ENCODE results near the gene DLAT. TPM values are rescaled to one million over a fixed set of nuclear protein-coding genes. Genes with fewer than 3 reads are reported as not detected.
"Not testable (repeated sequence)": the region's sequence is repeated elsewhere in the genome, so short reads cannot be mapped to it uniquely, and the experiment has no call there.

The DLAT gene
- total RNA-seq, 1 donor from 2014 or later, result 52.9 TPM

GRCh38 chr11:112025707-112026106 lies 499 bp downstream of the DLAT start:
- H3K27ac Mint-ChIP-seq (ENCODE audit: unreplicated experiment), result peak overlapping the region; percentile 99
- no peaks in the 10 kb centered on the region for H3K9me3 Mint-ChIP-seq
- peaks cover 25% of the 10 kb centered on the region for H3K36me3 Mint-ChIP-seq (ENCODE audit: low read depth)
- peak; percentile 7 for DNase-seq (ENCODE audit: low read depth, low spot score)
- peak overlapping the region; percentile 98 for H3K4me3 Mint-ChIP-seq
- no peak for TF ChIP-seq CTCF (conservative IDR thresholded peaks at IDR 0.05)
- H3K4me1 Mint-ChIP-seq, result peaks cover 39% of the 10 kb centered on the region
- H3K27me3 Mint-ChIP-seq (ENCODE audit: low read depth), result no peaks in the 10 kb centered on the region

- Mint-ChIP-seq H3K36me3 (ENCODE audit: low read depth) (peaks cover 25% of the 10 kb centered on the region), H3K4me1 (peaks cover 39% of the 10 kb centered on the region)
- H3K9me3 Mint-ChIP-seq; H3K27ac Mint-ChIP-seq (ENCODE audit: unreplicated experiment); H3K27me3 Mint-ChIP-seq (ENCODE audit: low read depth); H3K4me3 Mint-ChIP-seq; DNase-seq (ENCODE audit: low read depth, low spot score): not testable (repeated sequence)
Measured at GRCh38 chr11:112026784-112027410, 1.7 kb downstream of the DLAT start.

GRCh38 chr11:112029460-112029859 lies 4.3 kb downstream of the DLAT start:
- no peak overlapping the region for H3K27ac Mint-ChIP-seq (ENCODE audit: unreplicated experiment)
- H3K36me3 Mint-ChIP-seq (ENCODE audit: low read depth), result peaks cover 37% of the 10 kb centered on the region
- H3K4me1 Mint-ChIP-seq, result peaks cover 29% of the 10 kb centered on the region
- no peaks in the 10 kb centered on the region for H3K9me3 Mint-ChIP-seq
- H3K4me3 Mint-ChIP-seq, result peak overlapping the region; percentile 81
- H3K27me3 Mint-ChIP-seq (ENCODE audit: low read depth), result no peaks in the 10 kb centered on the region
- no peak for DNase-seq (ENCODE audit: low read depth, low spot score)
- TF ChIP-seq CTCF (conservative IDR thresholded peaks at IDR 0.05), result no peak

- Mint-ChIP-seq H3K4me3 (no peak overlapping the region), H3K27me3 (ENCODE audit: low read depth) (no peaks in the 10 kb centered on the region), H3K9me3 (no peaks in the 10 kb centered on the region), H3K36me3 (ENCODE audit: low read depth) (peaks cover 28% of the 10 kb centered on the region), H3K27ac (ENCODE audit: unreplicated experiment) (no peak overlapping the region), H3K4me1 (peaks cover 11% of the 10 kb centered on the region)
- TF ChIP-seq CTCF (conservative IDR thresholded peaks at IDR 0.05), result no peak
- no peak for DNase-seq (ENCODE audit: low read depth, low spot score)
Measured at GRCh38 chr11:112033902-112034301, 8.7 kb downstream of the DLAT start.

GRCh38 chr11:112037527-112037926 lies 12.3 kb downstream of the DLAT start:
- no peak for TF ChIP-seq CTCF (conservative IDR thresholded peaks at IDR 0.05)
- no peaks in the 10 kb centered on the region for H3K4me1 Mint-ChIP-seq
- no peak overlapping the region for H3K27ac Mint-ChIP-seq (ENCODE audit: unreplicated experiment)
- no peak for DNase-seq (ENCODE audit: low read depth, low spot score)
- H3K9me3 Mint-ChIP-seq, result no peaks in the 10 kb centered on the region
- H3K27me3 Mint-ChIP-seq (ENCODE audit: low read depth), result no peaks in the 10 kb centered on the region
- no peak overlapping the region for H3K4me3 Mint-ChIP-seq
- peaks cover 13% of the 10 kb centered on the region for H3K36me3 Mint-ChIP-seq (ENCODE audit: low read depth)

GRCh38 chr11:112042161-112042960 lies 17.2 kb downstream of the DLAT start:
- TF ChIP-seq CTCF (conservative IDR thresholded peaks at IDR 0.05), result no peak
- H3K4me3 Mint-ChIP-seq, result no peak overlapping the region
- H3K27ac Mint-ChIP-seq (ENCODE audit: unreplicated experiment), result no peak overlapping the region
- H3K4me1 Mint-ChIP-seq, result no peaks in the 10 kb centered on the region
- peaks cover 29% of the 10 kb centered on the region for H3K36me3 Mint-ChIP-seq (ENCODE audit: low read depth)
- no peak for DNase-seq (ENCODE audit: low read depth, low spot score)
- peaks cover 5% of the 10 kb centered on the region for H3K9me3 Mint-ChIP-seq
- no peaks in the 10 kb centered on the region for H3K27me3 Mint-ChIP-seq (ENCODE audit: low read depth)

Measured in neural crest cell (in vitro differentiated cells).